LNCAP (cell line): ENCODE data around the gene SLC39A11.

Experiments used
- TF ChIP-seq, protein P1 (sequence below): fragments of 450-650 bp; IDR thresholded peaks from 2 replicates; pipeline ENCODE4 v1.5.1; 2017; ENCODE audit warnings: mild to moderate bottlenecking

SLC39A11 gene

DNA sequence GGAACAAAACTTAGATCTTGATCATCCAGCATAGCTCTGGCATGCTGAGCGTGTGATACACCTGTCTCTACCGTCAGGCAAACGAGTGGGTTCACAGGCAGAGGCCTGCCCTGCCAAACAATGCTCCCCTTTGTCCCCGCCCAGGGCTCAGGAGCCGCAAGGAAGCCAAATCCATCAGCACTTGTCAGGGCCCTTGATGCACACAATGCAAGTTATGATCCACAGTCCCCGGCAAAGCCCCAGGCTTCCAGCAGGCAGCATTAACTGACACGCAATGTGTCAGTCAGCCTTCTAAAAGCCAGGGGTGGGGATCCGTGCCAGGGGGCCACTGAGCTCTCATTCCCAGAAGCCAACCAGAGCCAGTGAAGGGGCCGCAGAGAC, 460.9 kb downstream of the SLC39A11 start:
- TF ChIP-seq, protein P1, sequence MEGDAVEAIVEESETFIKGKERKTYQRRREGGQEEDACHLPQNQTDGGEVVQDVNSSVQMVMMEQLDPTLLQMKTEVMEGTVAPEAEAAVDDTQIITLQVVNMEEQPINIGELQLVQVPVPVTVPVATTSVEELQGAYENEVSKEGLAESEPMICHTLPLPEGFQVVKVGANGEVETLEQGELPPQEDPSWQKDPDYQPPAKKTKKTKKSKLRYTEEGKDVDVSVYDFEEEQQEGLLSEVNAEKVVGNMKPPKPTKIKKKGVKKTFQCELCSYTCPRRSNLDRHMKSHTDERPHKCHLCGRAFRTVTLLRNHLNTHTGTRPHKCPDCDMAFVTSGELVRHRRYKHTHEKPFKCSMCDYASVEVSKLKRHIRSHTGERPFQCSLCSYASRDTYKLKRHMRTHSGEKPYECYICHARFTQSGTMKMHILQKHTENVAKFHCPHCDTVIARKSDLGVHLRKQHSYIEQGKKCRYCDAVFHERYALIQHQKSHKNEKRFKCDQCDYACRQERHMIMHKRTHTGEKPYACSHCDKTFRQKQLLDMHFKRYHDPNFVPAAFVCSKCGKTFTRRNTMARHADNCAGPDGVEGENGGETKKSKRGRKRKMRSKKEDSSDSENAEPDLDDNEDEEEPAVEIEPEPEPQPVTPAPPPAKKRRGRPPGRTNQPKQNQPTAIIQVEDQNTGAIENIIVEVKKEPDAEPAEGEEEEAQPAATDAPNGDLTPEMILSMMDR, result no peak

GRCh38 chr17:72624652-72625051, 467.8 kb downstream of the SLC39A11 start:
- TF ChIP-seq, protein P1, result no peak

GRCh38 chr17:72624226-72624625, 468.3 kb downstream of the SLC39A11 start:
- TF ChIP-seq, protein P1, result no peak

DNA sequence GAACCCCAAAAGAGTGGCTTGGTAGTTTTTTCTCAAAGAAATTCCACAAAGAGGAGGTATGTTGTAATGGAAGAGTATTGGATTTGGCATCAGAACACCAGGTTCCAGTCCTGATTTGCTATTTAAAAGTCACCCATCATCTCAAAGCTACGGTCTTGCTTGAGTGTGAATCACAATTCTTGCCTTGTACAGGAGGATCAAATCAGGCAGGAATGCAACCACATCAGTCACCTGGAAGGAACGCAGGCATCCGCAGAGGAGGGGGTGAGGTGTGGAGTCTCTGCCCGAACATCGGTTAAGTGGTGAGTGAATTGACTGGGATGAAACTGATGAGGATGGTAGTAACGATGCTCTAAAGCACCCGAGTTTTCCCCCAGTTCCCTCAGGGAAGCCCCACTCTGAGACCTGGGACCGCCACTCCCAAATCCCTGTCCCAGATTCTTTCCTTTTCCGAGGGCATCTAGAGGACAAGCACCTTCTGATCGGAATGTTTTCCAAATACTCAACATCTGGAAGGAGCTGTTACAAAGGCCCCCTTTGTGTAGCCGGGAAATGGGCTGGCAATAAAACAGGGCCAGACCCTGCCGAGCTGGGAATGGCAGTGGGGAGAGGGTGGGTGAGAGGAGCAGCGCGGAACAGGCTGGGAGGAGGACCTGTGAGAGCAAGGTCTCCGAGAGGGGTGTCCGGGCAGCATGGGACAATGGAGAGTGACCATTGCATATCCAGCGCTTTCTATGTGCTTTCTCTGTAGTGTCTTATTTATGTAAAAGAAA, 469.6 kb downstream of the SLC39A11 start:
- TF ChIP-seq, protein P1, result no peak

DNA sequence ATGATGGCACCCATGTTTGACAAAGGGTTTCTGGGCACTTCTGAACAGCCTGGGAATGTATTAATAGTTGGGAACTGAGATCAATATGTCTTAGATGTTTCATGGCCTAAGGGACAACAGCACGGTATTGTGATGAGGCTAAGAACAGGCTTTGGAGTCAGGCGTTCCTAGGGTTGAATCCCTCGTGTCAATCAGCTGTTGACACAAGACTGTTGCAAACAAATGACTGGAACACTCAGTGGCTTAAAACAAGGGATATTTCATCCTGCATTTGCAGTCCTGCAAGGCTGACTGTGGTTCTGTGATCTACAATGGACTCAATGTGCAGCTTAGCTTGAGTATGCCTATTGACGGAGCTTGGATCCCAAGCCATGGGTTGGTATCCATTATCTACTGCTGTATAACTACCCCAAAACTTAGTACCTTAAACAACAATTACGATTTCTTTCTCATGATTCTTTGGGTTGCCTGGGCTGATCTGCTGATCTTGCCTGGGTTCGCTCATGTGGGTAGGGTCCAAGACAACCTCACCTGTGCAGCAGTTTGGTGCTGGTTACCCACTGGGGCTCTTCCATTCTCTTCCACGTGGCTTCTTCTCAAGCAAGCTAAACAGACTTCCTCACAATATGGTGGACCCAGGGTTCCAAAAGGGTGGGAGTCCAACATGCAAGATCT, 472.4 kb downstream of the SLC39A11 start:
- TF ChIP-seq, protein P1, result no peak

DNA sequence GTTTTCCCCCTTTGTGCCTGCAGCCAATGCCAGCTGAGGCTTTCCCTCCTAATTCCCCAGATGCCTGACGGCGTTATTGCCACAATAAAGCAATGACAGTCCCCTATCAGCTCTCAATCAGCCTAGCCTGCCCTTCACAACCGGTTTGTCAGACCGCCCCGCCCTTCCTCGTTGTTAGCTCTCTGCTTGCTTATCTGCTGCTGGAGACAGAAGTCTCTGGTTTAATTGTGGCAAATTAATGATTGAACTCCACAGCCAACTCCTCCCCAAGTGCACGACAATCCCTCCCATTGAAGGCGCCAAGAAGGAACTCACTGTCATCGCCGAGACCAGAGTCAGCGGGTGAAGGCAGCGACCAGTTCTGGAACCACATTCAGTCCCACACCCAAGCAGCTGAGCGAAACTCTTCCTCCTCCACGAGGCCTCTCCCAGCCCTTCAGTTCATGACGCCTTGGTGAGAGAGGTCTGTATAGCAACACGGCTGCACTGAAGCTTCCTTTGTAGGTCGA, 474.4 kb downstream of the SLC39A11 start:
- TF ChIP-seq, protein P1, result no peak

DNA sequence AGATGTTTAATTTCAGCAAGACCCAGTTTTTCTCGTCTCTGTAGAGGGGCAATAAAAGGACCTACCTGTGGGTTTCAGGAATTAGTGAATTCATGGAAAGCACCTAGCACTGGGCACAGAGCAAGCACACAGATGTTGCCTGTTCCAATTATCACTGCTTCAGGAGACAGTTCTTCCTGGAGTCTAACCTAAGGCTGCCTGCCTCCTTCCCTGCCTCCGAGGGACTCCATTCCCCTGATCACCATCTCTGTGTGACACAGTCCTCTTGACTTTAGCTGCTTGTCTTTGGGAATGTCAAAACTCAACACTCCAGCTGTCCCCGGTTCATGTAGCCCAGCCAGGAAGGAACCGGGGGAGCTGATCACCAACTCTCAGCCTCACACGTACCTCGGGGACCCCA, 474.9 kb downstream of the SLC39A11 start:
- TF ChIP-seq, protein P1, result no peak
